ENCODE data around the gene SUSD2.

- no peak for TF ChIP-seq CTCF (IDR thresholded peaks at IDR 0.05)
- TF ChIP-seq ZFX (IDR thresholded peaks at IDR 0.05; ENCODE audit: borderline replicate concordance), result no peak
These were observed 52.5 kb downstream of the SUSD2 start for GRCh38 chr22:24233816-24234215.
